Measurements from ENCODE around the gene UQCRC1. TPM values are rescaled to one million over a fixed set of nuclear protein-coding genes. Genes with fewer than 3 reads are reported as not detected.
A peak's percentile ranks its signal among the peaks of the same experiment; 100 is the strongest.

Gene UQCRC1
- total RNA-seq, 1 experiment from 2014 or later = 413 TPM

DNA sequence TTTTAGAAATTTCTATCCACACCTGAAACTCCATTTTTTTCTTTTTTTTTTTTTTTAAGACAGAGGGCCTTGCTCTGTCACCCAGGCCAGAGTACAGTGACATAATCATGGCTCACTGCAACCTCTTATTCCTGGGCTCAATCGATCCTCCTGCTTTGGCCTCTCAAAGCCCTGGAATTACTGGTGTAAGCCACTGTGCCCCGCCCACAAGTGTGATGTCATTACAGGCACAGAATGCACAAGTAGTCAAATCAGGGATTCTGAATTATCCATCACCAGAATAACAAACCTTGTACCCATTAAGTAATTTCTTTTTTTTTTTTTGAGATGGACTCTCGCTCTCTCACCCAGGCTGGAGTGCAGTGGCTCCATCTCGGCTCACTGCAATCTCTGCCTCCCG lies 1.9 kb downstream of the UQCRC1 start:
- ChIA-PET CTCF (interaction anchor here (0.9 kb wide), 1 partner anchor 62 kb away, joined by 5 read pairs; no protein-coding TSS in a partner anchor), POLR2A (interaction anchor here (1.0 to 1.9 kb wide), 5 partner anchors 9 to 174 kb away, joined by 4 to 23 read pairs (median 7); partner anchors contain the start of gene SLC26A6)
- intact Hi-C loops (cut with micrococcal nuclease) = no loop called here
- peaks cover 14% of the 10 kb centered on the region for H3K4me1 Mint-ChIP-seq (ENCODE audit: insufficient read depth, unreplicated experiment)
- H3K36me3 Mint-ChIP-seq (ENCODE audit: insufficient read depth, unreplicated experiment) = peaks cover 61% of the 10 kb centered on the region
- peak overlapping the region; percentile 94 for H3K27ac Mint-ChIP-seq (ENCODE audit: low read depth, unreplicated experiment)
- no peaks in the 10 kb centered on the region for H3K27me3 Mint-ChIP-seq (ENCODE audit: insufficient read depth, unreplicated experiment)
- peak overlapping the region; percentile 94 for H3K4me3 Mint-ChIP-seq (ENCODE audit: unreplicated experiment)
- BruUV-seq (replicated peaks) = no TSS peak
- no peak for DNase-seq (ENCODE audit: unreplicated experiment)
- TF ChIP-seq, protein P1, sequence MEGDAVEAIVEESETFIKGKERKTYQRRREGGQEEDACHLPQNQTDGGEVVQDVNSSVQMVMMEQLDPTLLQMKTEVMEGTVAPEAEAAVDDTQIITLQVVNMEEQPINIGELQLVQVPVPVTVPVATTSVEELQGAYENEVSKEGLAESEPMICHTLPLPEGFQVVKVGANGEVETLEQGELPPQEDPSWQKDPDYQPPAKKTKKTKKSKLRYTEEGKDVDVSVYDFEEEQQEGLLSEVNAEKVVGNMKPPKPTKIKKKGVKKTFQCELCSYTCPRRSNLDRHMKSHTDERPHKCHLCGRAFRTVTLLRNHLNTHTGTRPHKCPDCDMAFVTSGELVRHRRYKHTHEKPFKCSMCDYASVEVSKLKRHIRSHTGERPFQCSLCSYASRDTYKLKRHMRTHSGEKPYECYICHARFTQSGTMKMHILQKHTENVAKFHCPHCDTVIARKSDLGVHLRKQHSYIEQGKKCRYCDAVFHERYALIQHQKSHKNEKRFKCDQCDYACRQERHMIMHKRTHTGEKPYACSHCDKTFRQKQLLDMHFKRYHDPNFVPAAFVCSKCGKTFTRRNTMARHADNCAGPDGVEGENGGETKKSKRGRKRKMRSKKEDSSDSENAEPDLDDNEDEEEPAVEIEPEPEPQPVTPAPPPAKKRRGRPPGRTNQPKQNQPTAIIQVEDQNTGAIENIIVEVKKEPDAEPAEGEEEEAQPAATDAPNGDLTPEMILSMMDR (IDR thresholded peaks at IDR 0.05; ENCODE audit: unreplicated experiment) = no peak
- no peaks in the 10 kb centered on the region for H3K9me3 Mint-ChIP-seq (ENCODE audit: unreplicated experiment)

DNA sequence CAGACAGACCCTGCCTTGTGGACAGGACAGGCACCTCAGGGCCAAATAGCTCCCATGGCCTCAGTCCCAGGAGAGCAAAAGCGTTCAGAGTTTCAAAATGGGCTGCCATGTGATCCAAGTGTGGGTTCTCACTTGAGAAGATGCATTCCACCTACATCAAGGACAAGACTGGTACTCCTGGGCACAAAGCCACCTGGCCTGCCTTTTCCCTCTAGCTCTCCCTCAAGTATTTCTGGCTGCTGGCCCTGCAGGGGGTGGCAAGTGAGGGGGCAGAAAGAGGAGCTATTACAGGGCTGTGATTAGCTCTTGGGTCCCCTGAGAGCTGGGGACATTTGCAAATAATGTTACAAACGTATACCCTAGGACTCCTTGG lies 7.8 kb downstream of the UQCRC1 start:
- CTCF ChIA-PET = interaction anchor here (0.6 to 2.2 kb wide), 7 partner anchors 9 to 321 kb away, joined by 3 to 8 read pairs (median 5); partner anchors contain the start of gene SLC26A6
- POLR2A ChIA-PET = interaction anchor here (0.9 to 8.9 kb wide), 3 partner anchors 10 to 33 kb away, joined by 3 to 107 read pairs (median 93); partner anchors contain the start of genes SLC26A6 and UQCRC1
- H3K4me1 Mint-ChIP-seq (ENCODE audit: insufficient read depth, unreplicated experiment) = peaks cover 43% of the 10 kb centered on the region
- peaks cover 83% of the 10 kb centered on the region for H3K36me3 Mint-ChIP-seq (ENCODE audit: insufficient read depth, unreplicated experiment)
- TF ChIP-seq, protein P1 (IDR thresholded peaks at IDR 0.05; ENCODE audit: unreplicated experiment) = no peak
- intact Hi-C loops (cut with micrococcal nuclease) = no loop called here
- no peak overlapping the region for H3K4me3 Mint-ChIP-seq (ENCODE audit: unreplicated experiment)
- H3K9me3 Mint-ChIP-seq (ENCODE audit: unreplicated experiment) = no peaks in the 10 kb centered on the region
- no peak for DNase-seq (ENCODE audit: unreplicated experiment)
- no TSS peak for BruUV-seq (replicated peaks)
- no peak overlapping the region for H3K27ac Mint-ChIP-seq (ENCODE audit: low read depth, unreplicated experiment)
- no peaks in the 10 kb centered on the region for H3K27me3 Mint-ChIP-seq (ENCODE audit: insufficient read depth, unreplicated experiment)

DNA sequence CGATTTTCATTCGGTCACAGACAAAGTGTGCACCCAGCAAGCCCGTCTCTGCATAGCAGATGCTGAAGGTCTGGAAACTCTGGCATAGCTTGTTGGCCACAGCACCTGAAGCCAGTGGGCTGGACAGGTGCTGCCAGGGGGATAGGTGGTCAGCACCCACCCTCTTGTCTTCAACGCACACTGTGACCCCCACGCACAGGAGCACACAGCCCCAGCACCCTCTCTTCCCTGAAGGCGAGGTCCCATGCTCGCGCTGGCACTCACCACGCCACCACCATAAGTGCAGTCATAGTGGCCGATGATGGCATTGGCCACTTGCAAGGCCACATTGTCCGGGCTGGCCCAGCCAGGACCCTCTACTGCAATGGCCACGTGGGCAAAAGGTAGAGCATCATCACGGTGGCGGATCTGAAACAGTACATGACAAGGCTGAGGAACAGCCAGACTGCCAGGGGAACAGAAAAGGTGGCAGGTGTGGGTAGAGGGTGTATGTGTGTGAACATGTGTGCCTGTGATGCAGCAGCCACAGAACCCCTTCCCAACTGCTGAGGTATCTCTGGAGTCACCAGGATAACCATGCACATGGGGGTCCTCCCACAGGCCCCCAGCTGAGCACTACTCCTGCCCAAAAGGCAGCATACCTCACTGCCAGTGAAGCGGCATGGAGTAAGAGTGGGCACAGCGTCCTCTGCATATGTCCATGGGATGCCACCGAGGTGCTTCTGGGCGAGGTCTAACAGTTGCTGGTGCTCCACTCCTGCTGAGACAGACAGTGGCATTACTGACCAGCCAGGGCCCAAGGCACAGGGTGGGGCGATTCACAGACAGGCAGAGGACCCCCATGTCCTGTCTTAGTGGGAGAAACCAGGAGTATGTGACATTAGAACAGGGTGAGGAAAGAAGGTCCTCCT lies 8.5 kb downstream of the UQCRC1 start:
- DNase-seq (ENCODE audit: unreplicated experiment) = no peak
- intact Hi-C loops (cut with micrococcal nuclease) = no loop called here
- H3K27me3 Mint-ChIP-seq (ENCODE audit: insufficient read depth, unreplicated experiment) = no peaks in the 10 kb centered on the region
- H3K4me1 Mint-ChIP-seq (ENCODE audit: insufficient read depth, unreplicated experiment) = peaks cover 50% of the 10 kb centered on the region
- POLR2A ChIA-PET = interaction anchor here (0.5 to 8.9 kb wide), 6 partner anchors 11 to 945 kb away, joined by 3 to 107 read pairs (median 4); partner anchors contain the start of genes SLC26A6 and UQCRC1
- peak overlapping the region; percentile 59 for H3K27ac Mint-ChIP-seq (ENCODE audit: low read depth, unreplicated experiment)
- H3K36me3 Mint-ChIP-seq (ENCODE audit: insufficient read depth, unreplicated experiment) = peaks cover 77% of the 10 kb centered on the region
- BruUV-seq (replicated peaks) = no TSS peak
- CTCF ChIA-PET = interaction anchor here (0.7 to 2.2 kb wide), 5 partner anchors 10 to 320 kb away, joined by 3 to 8 read pairs (median 3); partner anchors contain the start of gene SLC26A6
- H3K9me3 Mint-ChIP-seq (ENCODE audit: unreplicated experiment) = no peaks in the 10 kb centered on the region
- TF ChIP-seq, protein P1 (IDR thresholded peaks at IDR 0.05; ENCODE audit: unreplicated experiment) = no peak
- H3K4me3 Mint-ChIP-seq (ENCODE audit: unreplicated experiment) = no peak overlapping the region
